SK-N-SH (cell line): Measurements from ENCODE around the gene SLC35F1. TPM values are rescaled to one million over a fixed set of nuclear protein-coding genes. Genes with fewer than 3 reads are reported as not detected.

Source experiments
- CTCF ChIA-PET: fragments of 300-600, 350-600 bp; formaldehyde crosslinking; extraction: SDS; loops from one replicate; lab custom pipeline; 2021; lab: Yijun Ruan, JAX
- POLR2A ChIA-PET: fragments of 350-600 bp; sonication (Branson Sonifier 250); formaldehyde crosslinking; extraction: SDS; loops from one replicate; lab custom pipeline; 2020; ENCODE audit warnings: antibody characterized with exemption, inconsistent platforms; lab: Yijun Ruan, JAX
- DNase-seq: peaks from one replicate; pipeline ENCODE4 v3.0.0; 2012
- H2AFZ ChIP-seq: fragments of 200-600 bp; sonication (generic); 2 replicates; pipeline ENCODE4 v1.8.1; 2016; ENCODE audit warnings: antibody characterized with exemption, mild to moderate bottlenecking, low read depth
- H3F3A ChIP-seq: fragments of 200-600 bp; sonication (generic); replicated peaks from 2 replicates; pipeline ENCODE3; 2016; ENCODE audit warnings: antibody characterized with exemption, mild to moderate bottlenecking; ENCODE audit not compliant: insufficient read depth
- H3K27ac ChIP-seq, 2 experiments: fragments of 200-500 bp in 1 of 2; fragments of 200-600 bp in 1 of 2; sonication (Bioruptor generic) in 1 of 2; sonication (generic), shearing (Covaris generic) in 1 of 2; 2 replicates each; pipeline versions ENCODE4 v1.5.1 to v1.6.1; 2014 to 2016; ENCODE audit warnings: low read depth in 2 of 2, inconsistent platforms in 1 of 2, low read length in 1 of 2, mild to moderate bottlenecking in 1 of 2, mixed read lengths in 1 of 2
- H3K27me3 ChIP-seq: fragments of 200-600 bp; sonication (generic), shearing (Covaris generic); 2 replicates; pipeline ENCODE4 v1.6.1; 2016; ENCODE audit warnings: mixed run types; ENCODE audit not compliant: insufficient read depth
- H3K36me3 ChIP-seq, 2 experiments: fragments of 200-500 bp in 1 of 2; fragments of 200-600 bp in 1 of 2; sonication (Bioruptor generic) in 1 of 2; sonication (generic) in 1 of 2; replicated peaks in 1 of 2; 2 replicates each; pipeline versions ENCODE3 to v1.5.1; 2014 to 2016; ENCODE audit warnings: low read length in 1 of 2, mild to moderate bottlenecking in 1 of 2; ENCODE audit not compliant: insufficient read depth in 2 of 2, control insufficient read depth in 1 of 2
- H3K4me1 ChIP-seq, 2 experiments: fragments of 200-500 bp in 1 of 2; fragments of 200-600 bp in 1 of 2; sonication (Bioruptor generic) in 1 of 2; sonication (generic), shearing (Covaris generic) in 1 of 2; 2 replicates each; pipeline versions ENCODE4 v1.5.1 to v1.6.1; 2014 to 2016; ENCODE audit warnings: low read depth in 1 of 2, low read length in 1 of 2, mixed run types in 1 of 2; ENCODE audit not compliant: insufficient read depth in 2 of 2, control insufficient read depth in 1 of 2
- H3K4me2 ChIP-seq: fragments of 200-600 bp; sonication (generic), shearing (Covaris generic); 2 replicates; pipeline ENCODE4 v1.6.1; 2017; ENCODE audit warnings: mixed run types
- H3K4me3 ChIP-seq, 2 experiments: fragments of 200-500 bp in 1 of 2; fragments of 200-600 bp in 1 of 2; sonication (Bioruptor generic) in 1 of 2; sonication (generic), shearing (Covaris generic) in 1 of 2; 2 replicates each; pipeline versions ENCODE4 v1.5.1 to v1.8.1; 2014 to 2016; ENCODE audit warnings: low read depth in 2 of 2, inconsistent platforms in 1 of 2, low read length in 1 of 2, mild to moderate bottlenecking in 1 of 2, mixed read lengths in 1 of 2, moderate library complexity in 1 of 2
- H3K79me2 ChIP-seq: fragments of 200-600 bp; sonication (generic); 2 replicates; pipeline ENCODE4 v1.8.1; 2017; ENCODE audit warnings: mild to moderate bottlenecking; ENCODE audit not compliant: insufficient read depth
- H3K9ac ChIP-seq: fragments of 200-600 bp; sonication (generic); 2 replicates; pipeline ENCODE4 v1.6.1; 2017; ENCODE audit warnings: mixed run types
- H3K9me2 ChIP-seq: fragments of 200-600 bp; sonication (generic); 2 replicates; pipeline ENCODE4 v1.6.1; 2017; ENCODE audit warnings: mixed run types
- H3K9me3 ChIP-seq: fragments of 200-600 bp; sonication (generic); 2 replicates; pipeline ENCODE4 v1.6.1; 2017; ENCODE audit warnings: mixed run types, mild to moderate bottlenecking, moderate library complexity
- H4K20me1 ChIP-seq: fragments of 200-600 bp; sonication (generic); 2 replicates; pipeline ENCODE4 v1.6.1; 2017; ENCODE audit warnings: mild to moderate bottlenecking, mixed run types; ENCODE audit not compliant: insufficient read depth
- ELF1 ChIP-seq: IDR thresholded peaks from 2 replicates; pipeline ENCODE4 v1.4.0; 2012
- EP300 ChIP-seq, 2 experiments: IDR thresholded peaks; 2 replicates each; pipeline versions ENCODE4 v1.4.0 to v1.6.1; 2012; ENCODE audit warnings: borderline replicate concordance in 1 of 2, low read depth in 1 of 2, low read length in 1 of 2
- EZH2phosphoT487 ChIP-seq: fragments of 200-600 bp; sonication (generic); IDR thresholded peaks from 2 replicates; pipeline ENCODE4 v1.6.1; 2017; ENCODE audit warnings: low read depth, mixed run types, mild to moderate bottlenecking, antibody characterized with exemption, moderate library complexity, borderline replicate concordance
- FOSL2 ChIP-seq: IDR thresholded peaks from 2 replicates; pipeline ENCODE4 v1.4.0; 2012; ENCODE audit warnings: low read depth, mild to moderate bottlenecking, moderate library complexity, borderline replicate concordance
- GABPA ChIP-seq: IDR thresholded peaks from 2 replicates; pipeline ENCODE4 v1.4.0; 2012; ENCODE audit warnings: low read depth, mild to moderate bottlenecking
- IRF3 ChIP-seq: fragments of 150-350 bp; IDR thresholded peaks from 2 replicates; pipeline ENCODE4 v1.6.1; 2016; ENCODE audit warnings: mild to moderate bottlenecking, low read depth, low read length
- JUND ChIP-seq: IDR thresholded peaks from 2 replicates; pipeline ENCODE4 v1.4.0; 2012
- MEF2A ChIP-seq: IDR thresholded peaks from 2 replicates; pipeline ENCODE4 v1.4.0; 2012; ENCODE audit warnings: low read depth, borderline replicate concordance
- NFIC ChIP-seq: IDR thresholded peaks from 2 replicates; pipeline ENCODE4 v1.4.0; 2012; ENCODE audit warnings: borderline replicate concordance
- NRF1 ChIP-seq: IDR thresholded peaks from 2 replicates; pipeline ENCODE4 v1.6.1; 2012; ENCODE audit warnings: low read depth, mild to moderate bottlenecking, low read length
- RCOR1 ChIP-seq: fragments of 150-350 bp; IDR thresholded peaks from 2 replicates; pipeline ENCODE4 v1.6.1; 2017; ENCODE audit warnings: antibody characterized with exemption, low read length
- RFX5 ChIP-seq: IDR thresholded peaks from 2 replicates; pipeline ENCODE4 v1.6.1; 2012; ENCODE audit warnings: mild to moderate bottlenecking, improper control_type of control experiment, low read length
- SMC3 ChIP-seq: IDR thresholded peaks from 2 replicates; pipeline ENCODE4 v1.6.1; 2012; ENCODE audit warnings: low read depth, low read length, improper control_type of control experiment
- TCF12 ChIP-seq: IDR thresholded peaks from 2 replicates; pipeline ENCODE4 v1.4.0; 2012
- TEAD4 ChIP-seq: IDR thresholded peaks from 2 replicates; pipeline ENCODE4 v1.4.0; 2012; ENCODE audit warnings: mild to moderate bottlenecking, borderline replicate concordance; ENCODE audit not compliant: insufficient read depth
- YY1 ChIP-seq: IDR thresholded peaks from 2 replicates; pipeline ENCODE4 v1.4.0; 2012; ENCODE audit warnings: low read depth, mild to moderate bottlenecking
- ZBTB33 ChIP-seq: IDR thresholded peaks from 2 replicates; pipeline ENCODE4 v1.4.0; 2012; ENCODE audit warnings: low read depth, borderline replicate concordance
- WGBS: methylation state at CpG from one replicate; pipeline ENCODE4 v1.1.6; 2017; ENCODE audit warnings: low lambda C conversion rate; 5-methylcytosine and 5-hydroxymethylcytosine counted together
- polyA plus RNA-seq, 3 experiments: library from polyadenylated mRNA; depleted of rRNA; stranded (reverse); fragments of >200 nt; gene quantifications; 2 replicates each; pipeline ENCODE4 v1.2.3, GENCODE V29; 2012
- TF ChIP-seq, protein P1 (sequence below): IDR thresholded peaks from 2 replicates; pipeline ENCODE4 v1.4.0; 2012; ENCODE audit warnings: low read depth
- TF ChIP-seq, protein P2 (sequence below): IDR thresholded peaks from 2 replicates; pipeline ENCODE4; 2012

Gene SLC35F1
- polyA plus RNA-seq, 1 of the 3 experiments (the other 2 are of a cell fraction), result under 0.01 TPM

DNA sequence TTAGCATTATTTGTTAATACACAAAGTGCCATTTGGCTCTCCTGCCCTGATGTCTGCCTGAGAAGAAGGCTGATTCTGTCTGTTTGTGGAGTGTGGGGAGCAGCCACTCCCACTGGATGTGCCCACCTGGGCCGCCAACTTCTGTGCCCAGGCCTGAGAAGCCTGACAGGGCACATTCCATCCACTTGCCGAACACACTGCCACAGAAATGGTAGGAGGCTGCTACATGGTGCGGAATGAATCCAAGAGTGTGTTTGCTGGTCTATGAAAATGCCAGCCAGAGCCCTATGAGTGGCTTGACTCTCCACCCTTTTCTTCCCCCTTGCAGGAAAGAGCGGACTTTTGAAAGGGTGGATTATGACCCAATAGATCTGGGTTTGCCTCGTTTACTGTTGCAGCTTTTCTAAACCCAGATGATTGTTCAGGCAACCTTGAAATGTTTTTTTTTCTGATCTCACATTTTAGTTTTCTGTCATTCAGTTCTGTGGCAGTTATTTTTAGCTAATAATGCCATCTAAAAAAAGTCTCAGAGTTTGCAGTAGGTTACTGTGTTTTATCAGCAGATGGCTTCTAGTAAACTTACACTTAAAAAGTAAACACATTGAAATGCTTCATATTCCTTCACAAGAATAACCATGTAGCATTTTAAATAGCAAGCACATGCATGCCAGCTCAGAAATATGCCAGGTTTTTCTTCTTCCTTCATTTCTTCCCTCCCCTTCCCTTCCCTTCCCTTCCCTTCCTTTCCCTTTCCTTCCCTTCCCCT is 196.5 kb downstream of the SLC35F1 start:
- no peak overlapping the region for H3K4me2 ChIP-seq
- no peaks in the 10 kb centered on the region for H3K4me1 ChIP-seq
- ChIA-PET POLR2A (no interaction called here), CTCF (interaction anchor here (1.3 kb wide), 1 partner anchor 24 kb away, joined by 3 read pairs; no protein-coding TSS in a partner anchor)
- no peak for DNase-seq
- H4K20me1 ChIP-seq, result no peaks in the 10 kb centered on the region
- no peak overlapping the region for H2AFZ ChIP-seq
- no peak overlapping the region for H3K27ac ChIP-seq
- TF ChIP-seq SMC3 (no peak), RCOR1 (no peak), TCF12 (no peak), FOSL2 (no peak), GABPA (no peak), YY1 (no peak), JUND (no peak), ELF1 (no peak)
- no peaks in the 10 kb centered on the region for H3K9me2 ChIP-seq
- whole genome bisulfite sequencing, result 3% methylated on average over 5 of the region's 5 CpGs
- no peaks in the 10 kb centered on the region for H3K36me3 ChIP-seq
- H3F3A ChIP-seq, result no peaks in the 10 kb centered on the region
- no peak overlapping the region for H3K9ac ChIP-seq
- H3K9me3 ChIP-seq, result no peaks in the 10 kb centered on the region
- no peak overlapping the region for H3K4me3 ChIP-seq
- H3K27me3 ChIP-seq, result no peaks in the 10 kb centered on the region
- H3K79me2 ChIP-seq, result no peaks in the 10 kb centered on the region

GRCh38 chr6:118122161-118122725 is 215.2 kb downstream of the SLC35F1 start:
- Histone ChIP-seq H3K9ac (no peak overlapping the region), H3K36me3 (no peaks in the 10 kb centered on the region)
- no peak for TF ChIP-seq TCF12
- TF ChIP-seq TEAD4, result no peak
- TF ChIP-seq, all 33 proteins: peak for 0
- CTCF ChIA-PET, result no interaction called here
- Histone ChIP-seq H4K20me1 (no peaks in the 10 kb centered on the region), H3K79me2 (no peaks in the 10 kb centered on the region), H3K27me3 (no peaks in the 10 kb centered on the region), H3K9me2 (no peaks in the 10 kb centered on the region), H3K9me3 (no peaks in the 10 kb centered on the region), H3K4me1 (no peaks in the 10 kb centered on the region), H3K27ac (no peak overlapping the region), H3F3A (no peaks in the 10 kb centered on the region), H3K4me3 (no peak overlapping the region), H2AFZ (no peak overlapping the region), H3K4me2 (no peak overlapping the region)
- DNase-seq, result no peak
- 40% methylated on average over 3 of the region's 3 CpGs for WGBS
- POLR2A ChIA-PET, result no interaction called here

DNA sequence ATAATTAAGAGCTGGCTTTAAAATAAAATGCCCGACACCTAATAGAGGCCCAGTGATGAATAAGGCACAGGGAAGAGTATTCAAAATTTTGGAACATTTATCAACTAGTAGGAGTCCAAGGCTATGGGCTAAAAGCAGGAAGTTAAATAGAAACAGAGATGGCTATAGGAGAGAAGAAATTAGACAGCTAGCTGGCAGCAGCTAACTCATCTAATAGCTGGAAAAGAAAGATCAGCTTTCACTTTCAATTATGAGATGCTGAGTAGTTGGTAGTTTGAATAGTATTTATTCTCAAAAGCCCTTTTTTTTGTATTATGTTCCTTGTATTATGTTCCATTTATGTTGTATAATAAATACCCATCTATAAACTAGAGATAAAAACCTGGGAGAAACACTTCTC is 215.7 kb downstream of the SLC35F1 start:
- no peaks in the 10 kb centered on the region for H3K9me2 ChIP-seq
- no peak overlapping the region for H3K4me3 ChIP-seq
- no peaks in the 10 kb centered on the region for H3K4me1 ChIP-seq
- CTCF ChIA-PET, result no interaction called here
- WGBS, result 0% methylated on average over 1 of the region's 1 CpG
- H3K27ac ChIP-seq, result no peak overlapping the region
- no peaks in the 10 kb centered on the region for H3F3A ChIP-seq
- H3K79me2 ChIP-seq, result no peaks in the 10 kb centered on the region
- no peak for DNase-seq
- H3K9ac ChIP-seq, result no peak overlapping the region
- POLR2A ChIA-PET, result no interaction called here
- H3K9me3 ChIP-seq, result no peaks in the 10 kb centered on the region
- no peaks in the 10 kb centered on the region for H3K27me3 ChIP-seq
- no peaks in the 10 kb centered on the region for H4K20me1 ChIP-seq
- no peaks in the 10 kb centered on the region for H3K36me3 ChIP-seq
- H2AFZ ChIP-seq, result no peak overlapping the region
- H3K4me2 ChIP-seq, result no peak overlapping the region
- no peak for TF ChIP-seq SMC3
- no peak for TF ChIP-seq EP300 (IDR thresholded peaks at IDR 0.05; ENCODE audit: borderline replicate concordance in 1 of 2, low read depth in 1 of 2, low read length in 1 of 2)
- no peak for TF ChIP-seq ZBTB33
- TF ChIP-seq, protein P1, sequence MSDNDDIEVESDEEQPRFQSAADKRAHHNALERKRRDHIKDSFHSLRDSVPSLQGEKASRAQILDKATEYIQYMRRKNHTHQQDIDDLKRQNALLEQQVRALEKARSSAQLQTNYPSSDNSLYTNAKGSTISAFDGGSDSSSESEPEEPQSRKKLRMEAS, result no peak
- no peak for TF ChIP-seq RFX5
- no peak for TF ChIP-seq IRF3
- no peak for TF ChIP-seq NFIC
- TF ChIP-seq, protein P2, sequence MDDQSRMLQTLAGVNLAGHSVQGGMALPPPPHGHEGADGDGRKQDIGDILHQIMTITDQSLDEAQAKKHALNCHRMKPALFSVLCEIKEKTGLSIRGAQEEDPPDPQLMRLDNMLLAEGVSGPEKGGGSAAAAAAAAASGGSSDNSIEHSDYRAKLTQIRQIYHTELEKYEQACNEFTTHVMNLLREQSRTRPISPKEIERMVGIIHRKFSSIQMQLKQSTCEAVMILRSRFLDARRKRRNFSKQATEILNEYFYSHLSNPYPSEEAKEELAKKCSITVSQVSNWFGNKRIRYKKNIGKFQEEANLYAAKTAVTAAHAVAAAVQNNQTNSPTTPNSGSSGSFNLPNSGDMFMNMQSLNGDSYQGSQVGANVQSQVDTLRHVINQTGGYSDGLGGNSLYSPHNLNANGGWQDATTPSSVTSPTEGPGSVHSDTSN, result no peak
- no peak for TF ChIP-seq MEF2A
- no peak for TF ChIP-seq NRF1
- TF ChIP-seq JUND, result no peak
- no peak for TF ChIP-seq EZH2phosphoT487
